Measurements from ENCODE around the gene MEIS3. TPM values are rescaled to one million over a fixed set of nuclear protein-coding genes. Genes with fewer than 3 reads are reported as not detected.

The MEIS3 gene
- total RNA-seq, 1 donor from 2014 or later, result 32.2 TPM

- H3K4me3 Mint-ChIP-seq, result no peak overlapping the region
- Histone ChIP-seq H3K9me3 (ENCODE audit: low read depth) (no peaks in the 10 kb centered on the region), H3K79me2 (ENCODE audit: low read depth) (no peaks in the 10 kb centered on the region), H3K4me1 (no peaks in the 10 kb centered on the region), H3K36me3 (no peaks in the 10 kb centered on the region), H3K4me2 (no peak overlapping the region), H3F3A (ENCODE audit: low read depth) (no peaks in the 10 kb centered on the region), H3K4me3 (no peak overlapping the region), H4K20me1 (ENCODE audit: low read depth) (no peaks in the 10 kb centered on the region), H3K27me3 (no peaks in the 10 kb centered on the region), H3K27ac (no peak overlapping the region), H2AFZ (replicated peaks) (no peak overlapping the region), H3K9ac (no peak overlapping the region)
- peaks cover 9% of the 10 kb centered on the region for H3K36me3 Mint-ChIP-seq
- TF ChIP-seq CTCF (IDR thresholded peaks at IDR 0.05) (no peak), EZH2 (IDR thresholded peaks at IDR 0.05) (no peak), EZH2phosphoT487 (IDR thresholded peaks at IDR 0.05) (no peak)
- DNase-seq (ENCODE audit: low spot score), result no peak
- H3K27ac Mint-ChIP-seq, result no peak overlapping the region
- H3K9me3 Mint-ChIP-seq, result no peaks in the 10 kb centered on the region
- H3K27me3 Mint-ChIP-seq (ENCODE audit: insufficient read depth, low read depth), result peaks cover 11% of the 10 kb centered on the region
- peaks cover 7% of the 10 kb centered on the region for H3K4me1 Mint-ChIP-seq
Observed at GRCh38 chr19:47380559-47380958, 38.8 kb downstream of the MEIS3 start.

GRCh38 chr19:47379381-47379938, 39.9 kb downstream of the MEIS3 start:
- Histone ChIP-seq H3K4me2 (no peak overlapping the region), H3K27ac (no peak overlapping the region), H3K27me3 (no peaks in the 10 kb centered on the region), H2AFZ (replicated peaks) (no peak overlapping the region), H3K4me3 (no peak overlapping the region), H3F3A (ENCODE audit: low read depth) (no peaks in the 10 kb centered on the region), H3K9me3 (ENCODE audit: low read depth) (no peaks in the 10 kb centered on the region), H3K79me2 (ENCODE audit: low read depth) (no peaks in the 10 kb centered on the region), H3K4me1 (no peaks in the 10 kb centered on the region), H3K36me3 (no peaks in the 10 kb centered on the region), H4K20me1 (ENCODE audit: low read depth) (no peaks in the 10 kb centered on the region), H3K9ac (no peak overlapping the region)
- H3K27ac Mint-ChIP-seq, result no peak overlapping the region
- TF ChIP-seq EZH2 (IDR thresholded peaks at IDR 0.05), result no peak
- TF ChIP-seq CTCF (IDR thresholded peaks at IDR 0.05), result no peak
- H3K4me3 Mint-ChIP-seq, result no peak overlapping the region
- peaks cover 8% of the 10 kb centered on the region for H3K27me3 Mint-ChIP-seq (ENCODE audit: insufficient read depth, low read depth)
- peaks cover 6% of the 10 kb centered on the region for H3K4me1 Mint-ChIP-seq
- no peak for DNase-seq (ENCODE audit: low spot score)
- peaks cover 9% of the 10 kb centered on the region for H3K36me3 Mint-ChIP-seq
- H3K9me3 Mint-ChIP-seq, result no peaks in the 10 kb centered on the region

GRCh38 chr19:47378246-47378645, 41.1 kb downstream of the MEIS3 start:
- H2AFZ ChIP-seq (replicated peaks), result no peak overlapping the region
- no peak overlapping the region for H3K4me3 Mint-ChIP-seq
- H3K4me1 ChIP-seq, result no peaks in the 10 kb centered on the region
- H3K4me2 ChIP-seq, result no peak overlapping the region
- no peak overlapping the region for H3K9ac ChIP-seq
- no peak for TF ChIP-seq EZH2phosphoT487 (IDR thresholded peaks at IDR 0.05)
- TF ChIP-seq EZH2 (IDR thresholded peaks at IDR 0.05), result no peak
- TF ChIP-seq CTCF (IDR thresholded peaks at IDR 0.05), result no peak
- no peaks in the 10 kb centered on the region for H4K20me1 ChIP-seq (ENCODE audit: low read depth)
- H3K36me3 Mint-ChIP-seq, result peaks cover 11% of the 10 kb centered on the region
- no peak for DNase-seq (ENCODE audit: low spot score)
- no peak overlapping the region for H3K27ac ChIP-seq
- H3F3A ChIP-seq (ENCODE audit: low read depth), result no peaks in the 10 kb centered on the region
- H3K9me3 Mint-ChIP-seq, result no peaks in the 10 kb centered on the region
- no peaks in the 10 kb centered on the region for H3K36me3 ChIP-seq
- H3K9me3 ChIP-seq (ENCODE audit: low read depth), result no peaks in the 10 kb centered on the region
- H3K4me1 Mint-ChIP-seq, result peaks cover 3% of the 10 kb centered on the region
- H3K4me3 ChIP-seq, result no peak overlapping the region
- no peaks in the 10 kb centered on the region for H3K79me2 ChIP-seq (ENCODE audit: low read depth)
- no peaks in the 10 kb centered on the region for H3K27me3 ChIP-seq
- H3K27ac Mint-ChIP-seq, result no peak overlapping the region
- H3K27me3 Mint-ChIP-seq (ENCODE audit: insufficient read depth, low read depth), result peaks cover 8% of the 10 kb centered on the region

Data from neural progenitor cell (in vitro differentiated cells).